ENCODE data around the gene LDHAL6A. TPM values are rescaled to one million over a fixed set of nuclear protein-coding genes. Genes with fewer than 3 reads are reported as not detected.

Gene LDHAL6A
- total and polyA plus RNA-seq, 2 of the 13 experiments (the other 11 are each of a cell fraction or from before 2014, with no cell fraction given) = not detected

DNA sequence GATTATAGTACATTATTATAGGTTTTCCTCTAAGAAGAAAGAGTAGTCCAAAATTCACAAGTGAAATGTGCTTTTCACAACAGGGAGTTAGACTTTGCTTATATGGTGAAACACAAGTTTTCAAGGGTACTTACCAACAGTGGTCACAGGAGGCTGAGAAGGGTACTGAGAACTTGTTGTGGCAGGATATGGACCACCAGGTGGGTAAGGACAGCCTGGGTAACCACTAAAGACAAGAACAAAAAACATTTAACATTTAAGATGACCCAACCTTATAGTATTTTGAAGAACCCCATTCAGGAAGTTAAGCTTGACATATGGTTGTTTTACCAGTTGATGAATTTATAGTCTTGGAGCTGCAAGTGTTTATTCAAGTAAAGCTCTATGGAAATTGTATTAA is 46.7 kb downstream of the LDHAL6A start:
- ChIA-PET CTCF (ENCODE audit: low intra/inter-chr PET ratio, low total read pairs) (no interaction called here), POLR2A (no interaction called here)
- Histone ChIP-seq H3K4me1 (ENCODE audit: insufficient read depth, low read length) (no peaks in the 10 kb centered on the region), H3K27ac (ENCODE audit: extremely low read length, insufficient read depth, low read length) (no peak overlapping the region), H3K9me3 (ENCODE audit: low read length) (no peaks in the 10 kb centered on the region), H3K79me2 (ENCODE audit: insufficient read depth, low read length) (no peaks in the 10 kb centered on the region), H2AFZ (ENCODE audit: low read length) (no peak overlapping the region), H3K36me3 (replicated peaks in 1 of 2; ENCODE audit: control insufficient read depth in 1 of 2, insufficient read depth in 2 of 2, low read length in 2 of 2) (peaks cover 9 to 71% of the 10 kb centered on the region in 2 experiments; a peak in 4 of 5 replicates), H3K4me2 (ENCODE audit: low read depth, low read length) (no peak overlapping the region), H3K4me3 (replicated peaks in 1 of 3; ENCODE audit: insufficient read depth in 1 of 3, low read depth in 2 of 3, low read length in 3 of 3) (no peak overlapping the region), H3K27me3 (ENCODE audit: control insufficient read depth in 1 of 2, insufficient read depth in 2 of 2, low read length in 2 of 2) (no peaks in the 10 kb centered on the region; a peak in 1 of 5 replicates), H3K9ac (ENCODE audit: insufficient read depth, low read depth, low read length) (no peak overlapping the region), H4K20me1 (ENCODE audit: insufficient read depth, low read length) (no peaks in the 10 kb centered on the region)
- no peak for DNase-seq (ENCODE audit: low spot score)
- no peak for TF ChIP-seq MYPOP (CRISPR knock-in tag; IDR thresholded peaks at IDR 0.05)
- no peak for TF ChIP-seq ZNF577 (CRISPR knock-in tag; IDR thresholded peaks at IDR 0.05; ENCODE audit: borderline replicate concordance, low read depth)
- TF ChIP-seq ZNF460 (CRISPR knock-in tag; IDR thresholded peaks at IDR 0.05; ENCODE audit: borderline replicate concordance) = no peak
- TF ChIP-seq EP300 (IDR thresholded peaks at IDR 0.05; ENCODE audit: low read depth in 2 of 2, low read length in 2 of 2) = no peak
- no peak for TF ChIP-seq EP300 (CRISPR knock-in tag; IDR thresholded peaks at IDR 0.05; ENCODE audit: borderline replicate concordance)
- TF ChIP-seq NFE2 (CRISPR knock-in tag; IDR thresholded peaks at IDR 0.05) = no peak
- no peak for TF ChIP-seq SMC3 (IDR thresholded peaks at IDR 0.05; ENCODE audit: low read length)
- no peak for TF ChIP-seq NCOR1 (IDR thresholded peaks at IDR 0.05; ENCODE audit: borderline replicate concordance, low read length)
- TF ChIP-seq NFRKB (IDR thresholded peaks at IDR 0.05) = no peak
- no peak for FAIRE-seq
- no peak for ATAC-seq
- intact Hi-C loops (cut with micrococcal nuclease; ENCODE audit: unreplicated experiment) = no loop called here
- BruUV-seq (replicated peaks) = no TSS peak
- in situ Hi-C loops (cut with HindIII; ENCODE audit: extremely low pct_ligation_motif_present, low pct_unique_long_range_greater_than_20kb) = no loop called here

All from HepG2 (cell line).